Measurements from ENCODE around the gene RNF112.

Gene RNF112

GRCh38 chr17:19410875-19411620 is at the start of gene RNF112:
RNF112 (plus strand) TSS chr17:19411232; CDS start chr17:19411409, 177 bp downstream.
- no peak for DNase-seq

DNA sequence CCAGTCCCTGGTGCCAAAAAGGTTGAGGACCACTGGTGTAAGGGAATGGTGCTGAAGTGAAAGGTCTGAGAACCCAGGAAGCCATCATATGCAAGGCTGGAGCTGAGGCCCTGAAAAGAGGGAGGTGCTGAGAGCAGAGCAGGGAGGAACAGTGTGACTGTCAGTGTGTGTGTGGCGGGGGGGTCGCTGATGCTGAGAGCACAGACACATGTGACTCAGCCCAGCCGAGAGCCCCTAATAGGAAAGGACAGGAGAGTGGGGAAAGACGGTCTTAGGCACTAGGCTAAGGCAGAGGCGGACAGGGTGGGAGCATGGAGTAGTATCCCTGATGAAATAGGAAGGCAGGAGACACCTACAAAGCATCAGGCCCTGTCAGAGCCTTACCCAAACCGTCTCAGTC is 49.7 kb upstream of the RNF112 start:
- DNase-seq, result no peak

DNA sequence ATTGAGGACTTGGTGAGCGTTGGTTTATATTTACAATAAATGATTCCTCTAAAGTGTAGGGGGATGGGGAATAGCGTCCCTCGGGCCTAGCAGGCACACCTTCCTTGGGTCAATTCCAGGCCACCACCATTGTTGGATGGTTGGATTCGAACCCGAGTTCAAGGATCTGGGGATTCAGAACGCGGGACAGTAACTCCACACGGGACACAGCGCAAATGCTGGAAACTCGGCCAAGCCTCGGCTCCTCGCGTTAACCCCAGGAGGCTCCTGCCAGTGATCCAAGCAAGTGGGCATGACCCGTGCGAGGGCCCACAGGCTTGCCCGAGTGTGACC is 49.1 kb upstream of the RNF112 start:
- DNase-seq, result no peak

- peak; percentile 88 for DNase-seq
These were observed 48.5 kb upstream of the RNF112 start, which contains the start of gene B9D1 for GRCh38 chr17:19362277-19363113. B9D1 (minus strand) TSS chr17:19362723; CDS start chr17:19362569, 154 bp downstream.

DNA sequence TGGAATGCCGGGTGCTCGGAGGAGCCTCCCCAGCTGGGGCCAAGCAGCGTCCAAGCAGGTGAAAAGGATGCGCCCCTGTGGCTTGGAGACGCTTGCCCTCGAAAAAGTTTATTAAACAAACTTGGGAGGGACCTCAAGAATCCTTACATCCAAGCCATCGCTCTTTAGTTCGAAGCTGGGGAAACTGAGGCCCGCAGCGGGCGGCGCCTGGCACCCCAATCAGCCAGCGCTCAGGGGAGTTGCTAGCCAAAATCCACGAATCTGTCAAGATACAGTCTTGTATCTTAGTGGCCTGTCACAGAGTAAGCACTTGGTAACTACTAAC is 48.0 kb upstream of the RNF112 start:
- DNase-seq, result no peak

DNA sequence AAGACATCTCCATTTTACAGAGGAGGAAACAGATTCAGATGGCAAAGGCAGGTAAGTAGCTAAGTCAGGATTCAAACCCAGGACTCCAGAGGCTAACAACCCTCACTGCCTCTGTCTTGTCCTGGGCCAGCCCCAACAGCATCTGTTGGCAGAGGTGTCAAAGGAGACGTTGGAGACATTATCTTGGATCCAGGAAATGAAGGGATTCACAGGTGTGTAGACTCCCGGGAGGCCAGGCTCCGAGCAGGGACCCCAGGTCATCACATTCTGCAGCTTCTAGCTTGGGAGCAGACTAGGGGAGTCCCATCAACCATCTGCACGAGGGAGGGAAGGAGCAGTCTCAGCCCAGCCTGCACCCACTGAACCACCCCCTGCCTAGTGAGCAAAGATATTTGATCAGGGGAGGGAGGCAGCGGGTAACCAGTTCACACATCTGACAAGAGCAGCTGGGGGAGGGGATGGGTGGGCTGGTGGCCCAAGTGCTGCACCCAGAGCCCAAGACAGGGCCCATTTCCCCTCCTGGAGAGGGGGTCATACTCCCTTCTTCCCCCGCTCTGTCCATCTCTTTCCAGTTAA is 47.5 kb upstream of the RNF112 start:
- no peak for DNase-seq

GRCh38 chr17:19364699-19365498 is 46.1 kb upstream of the RNF112 start:
- DNase-seq, result no peak

GRCh38 chr17:19365499-19365817 is 45.6 kb upstream of the RNF112 start:
- no peak for DNase-seq

GRCh38 chr17:19365833-19366636 is 45.0 kb upstream of the RNF112 start:
- no peak for DNase-seq

GRCh38 chr17:19366637-19366972 is 44.4 kb upstream of the RNF112 start:
- DNase-seq, result no peak

DNA sequence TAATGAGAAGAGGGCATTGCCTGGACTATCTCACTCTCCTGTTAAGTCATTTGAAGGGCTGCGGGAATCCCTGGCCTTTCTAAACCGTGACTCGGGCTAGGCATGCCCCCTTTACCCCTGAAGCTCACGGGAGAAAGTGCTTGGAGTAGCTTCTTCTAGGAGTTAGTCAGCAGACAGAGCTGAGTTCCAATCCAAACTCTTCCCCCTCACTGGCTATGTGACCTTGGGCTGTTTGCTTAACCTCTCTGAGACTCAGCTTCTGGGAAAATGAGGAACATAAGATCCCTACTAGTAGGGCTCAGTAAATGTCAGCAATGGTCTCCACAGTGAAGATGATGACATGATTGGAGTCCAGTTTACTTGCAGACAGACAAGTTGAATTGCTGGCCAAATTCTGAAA is 42.8 kb upstream of the RNF112 start:
- no peak for DNase-seq

GRCh38 chr17:19369107-19369778 is 41.8 kb upstream of the RNF112 start:
- DNase-seq, result no peak

DNA sequence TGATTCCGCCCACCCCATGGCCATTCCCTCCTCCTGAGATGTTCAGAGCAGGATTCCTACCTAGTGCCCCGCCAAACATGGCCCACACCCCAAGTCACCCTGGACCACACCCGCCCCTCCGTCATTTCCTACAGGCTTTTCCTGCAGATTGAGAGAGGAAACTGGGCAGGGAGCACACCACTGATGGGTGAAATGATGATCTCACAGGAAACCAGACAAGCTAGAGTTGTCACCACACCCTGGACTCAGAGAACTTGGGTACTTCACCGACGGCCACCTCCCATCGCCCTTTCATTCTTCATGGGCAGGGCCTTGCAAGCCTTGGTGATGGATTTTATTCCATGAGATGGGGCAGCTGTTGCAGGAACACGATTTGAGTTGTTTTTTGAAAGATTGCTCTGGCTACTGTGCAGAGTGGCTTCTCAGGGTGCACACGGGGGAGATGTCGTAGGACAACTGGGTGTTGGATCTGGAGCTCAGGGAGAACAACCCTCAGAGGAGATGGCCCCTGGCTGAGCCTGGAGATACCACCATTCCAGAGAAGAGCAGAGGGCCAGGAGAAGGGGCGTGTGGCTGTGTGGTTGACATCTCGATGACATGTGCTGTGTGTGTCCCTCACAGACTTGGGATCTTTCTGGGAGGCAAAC is 41.1 kb upstream of the RNF112 start:
- no peak for DNase-seq

- DNase-seq, result no peak
These were observed 40.5 kb upstream of the RNF112 start for GRCh38 chr17:19370493-19370960.

GRCh38 chr17:19371259-19372010 is 39.6 kb upstream of the RNF112 start:
- DNase-seq, result no peak

GRCh38 chr17:19372011-19372370 is 39.0 kb upstream of the RNF112 start:
- no peak for DNase-seq

- DNase-seq, result no peak
These were observed 38.6 kb upstream of the RNF112 start for GRCh38 chr17:19372439-19372838.

DNA sequence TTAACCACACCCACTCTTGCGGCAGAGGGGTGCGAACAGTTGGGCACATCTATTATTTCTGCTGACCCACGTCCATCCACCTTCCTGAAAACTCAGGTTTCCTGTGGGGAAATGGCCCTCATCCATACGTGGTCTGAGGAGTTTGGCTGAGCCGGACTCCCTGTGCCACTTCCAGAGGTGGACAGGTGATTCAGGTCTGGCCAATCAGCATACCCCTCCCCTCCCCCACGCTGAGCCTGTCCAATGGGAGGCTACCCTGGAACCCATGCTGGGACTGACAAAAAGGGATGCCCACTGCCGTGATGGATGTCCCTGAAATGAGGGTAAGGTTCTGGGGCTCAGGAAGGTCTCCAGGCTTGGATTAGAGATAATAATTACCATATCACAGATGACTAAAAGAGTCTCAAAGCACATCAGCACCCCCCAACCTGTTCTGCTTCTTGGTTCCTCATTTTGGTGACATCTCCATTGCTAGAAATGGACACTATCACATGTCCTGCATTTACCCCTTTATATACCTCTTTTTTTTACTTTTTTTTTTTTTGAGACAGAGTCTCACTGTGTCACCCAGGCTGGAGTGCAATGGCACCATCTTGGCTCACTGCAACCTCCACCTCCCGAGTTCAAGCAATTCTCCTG is 38.0 kb upstream of the RNF112 start:
- DNase-seq, result no peak

DNA sequence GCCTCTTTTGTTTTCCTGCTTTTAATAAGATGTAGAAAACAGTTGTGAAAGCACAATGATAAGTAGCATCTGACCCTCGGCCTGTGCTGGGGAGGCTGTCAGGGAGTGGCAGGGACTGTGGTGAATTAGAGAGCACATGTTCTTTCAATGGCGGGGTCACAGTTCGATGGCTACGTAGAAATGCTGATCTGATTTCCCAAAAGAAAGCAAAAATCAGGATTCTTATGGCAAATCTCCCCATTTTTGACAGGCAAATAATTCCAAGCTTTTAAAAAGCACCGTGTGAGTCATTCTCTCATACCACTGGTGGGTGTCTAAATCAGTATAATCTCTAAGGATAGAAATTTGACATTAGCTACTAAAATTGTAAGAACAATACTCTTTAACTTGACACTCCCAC is 36.9 kb upstream of the RNF112 start:
- DNase-seq, result no peak

DNA sequence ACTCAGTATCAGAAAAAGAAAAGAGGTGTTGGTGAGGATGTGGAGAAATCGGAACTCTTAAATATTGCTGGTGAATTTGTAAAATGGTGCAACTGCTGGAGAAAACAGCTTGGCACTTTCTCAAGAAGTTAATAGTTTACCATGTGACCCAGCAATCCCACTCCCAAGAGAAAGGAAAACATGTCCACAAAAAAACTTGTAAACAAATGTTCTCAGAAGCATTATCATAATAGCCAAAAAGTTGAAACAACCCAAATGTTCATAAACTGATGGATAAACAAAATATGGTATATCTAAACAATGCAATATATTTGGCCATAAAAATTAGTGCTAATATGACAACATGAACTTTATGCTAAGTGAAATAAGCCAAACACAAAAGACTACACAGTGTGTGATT is 35.3 kb upstream of the RNF112 start:
- no peak for DNase-seq

All from GOT3 (cell line).